ENCODE results near the gene SETDB2. TPM values are rescaled to one million over a fixed set of nuclear protein-coding genes. Genes with fewer than 3 reads are reported as not detected.

The SETDB2 gene
- polyA plus RNA-seq, 1 donor from 2014 or later = 14.6 TPM

DNA sequence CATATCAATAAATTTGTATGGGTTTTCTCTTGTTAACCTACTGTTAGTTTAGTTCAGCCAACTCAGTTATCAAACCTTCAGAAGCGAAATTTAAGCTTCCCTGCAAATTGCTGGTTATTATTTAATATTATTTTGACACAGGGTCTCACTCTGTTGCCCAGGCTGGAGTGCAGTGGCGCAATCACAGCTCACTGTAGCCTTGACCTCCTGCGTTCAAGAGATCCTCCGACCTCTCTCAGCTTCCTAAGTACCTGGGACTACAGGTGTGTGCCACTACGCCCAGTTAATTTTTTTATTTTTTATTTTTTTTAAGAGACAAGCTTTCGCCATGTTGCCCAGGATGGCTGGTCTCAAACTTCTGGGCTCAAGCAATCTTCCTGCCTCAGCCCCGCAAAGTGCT lies 6.4 kb upstream of the SETDB2 start:
- H3K9me2 ChIP-seq (ENCODE audit: insufficient read depth, low read length) = no peaks in the 10 kb centered on the region
- no peaks in the 10 kb centered on the region for H3K9me3 ChIP-seq (ENCODE audit: low read length)
- no peak overlapping the region for H3K4me3 ChIP-seq (ENCODE audit: low read length)
- no peak overlapping the region for H3K9ac ChIP-seq (ENCODE audit: low read length)
- H4K20me1 ChIP-seq (ENCODE audit: insufficient read depth) = no peaks in the 10 kb centered on the region
- no peak overlapping the region for H3K27ac ChIP-seq (ENCODE audit: low read length)
- TF ChIP-seq MXI1 (conservative IDR thresholded peaks at IDR 0.05; ENCODE audit: poor library complexity, severe bottlenecking) = no peak
- TF ChIP-seq RAD21 (conservative IDR thresholded peaks at IDR 0.05) = no peak
- TF ChIP-seq, protein P1, sequence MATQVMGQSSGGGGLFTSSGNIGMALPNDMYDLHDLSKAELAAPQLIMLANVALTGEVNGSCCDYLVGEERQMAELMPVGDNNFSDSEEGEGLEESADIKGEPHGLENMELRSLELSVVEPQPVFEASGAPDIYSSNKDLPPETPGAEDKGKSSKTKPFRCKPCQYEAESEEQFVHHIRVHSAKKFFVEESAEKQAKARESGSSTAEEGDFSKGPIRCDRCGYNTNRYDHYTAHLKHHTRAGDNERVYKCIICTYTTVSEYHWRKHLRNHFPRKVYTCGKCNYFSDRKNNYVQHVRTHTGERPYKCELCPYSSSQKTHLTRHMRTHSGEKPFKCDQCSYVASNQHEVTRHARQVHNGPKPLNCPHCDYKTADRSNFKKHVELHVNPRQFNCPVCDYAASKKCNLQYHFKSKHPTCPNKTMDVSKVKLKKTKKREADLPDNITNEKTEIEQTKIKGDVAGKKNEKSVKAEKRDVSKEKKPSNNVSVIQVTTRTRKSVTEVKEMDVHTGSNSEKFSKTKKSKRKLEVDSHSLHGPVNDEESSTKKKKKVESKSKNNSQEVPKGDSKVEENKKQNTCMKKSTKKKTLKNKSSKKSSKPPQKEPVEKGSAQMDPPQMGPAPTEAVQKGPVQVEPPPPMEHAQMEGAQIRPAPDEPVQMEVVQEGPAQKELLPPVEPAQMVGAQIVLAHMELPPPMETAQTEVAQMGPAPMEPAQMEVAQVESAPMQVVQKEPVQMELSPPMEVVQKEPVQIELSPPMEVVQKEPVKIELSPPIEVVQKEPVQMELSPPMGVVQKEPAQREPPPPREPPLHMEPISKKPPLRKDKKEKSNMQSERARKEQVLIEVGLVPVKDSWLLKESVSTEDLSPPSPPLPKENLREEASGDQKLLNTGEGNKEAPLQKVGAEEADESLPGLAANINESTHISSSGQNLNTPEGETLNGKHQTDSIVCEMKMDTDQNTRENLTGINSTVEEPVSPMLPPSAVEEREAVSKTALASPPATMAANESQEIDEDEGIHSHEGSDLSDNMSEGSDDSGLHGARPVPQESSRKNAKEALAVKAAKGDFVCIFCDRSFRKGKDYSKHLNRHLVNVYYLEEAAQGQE (IDR thresholded peaks at IDR 0.05; ENCODE audit: borderline replicate concordance) = no peak
- TF ChIP-seq EP300 (conservative IDR thresholded peaks at IDR 0.05; ENCODE audit: poor library complexity, severe bottlenecking) = no peak
- TF ChIP-seq TAF1 (IDR thresholded peaks at IDR 0.05; ENCODE audit: low read depth) = no peak
- no peak for TF ChIP-seq CTCF (IDR thresholded peaks at IDR 0.05; ENCODE audit: poor library complexity, severe bottlenecking)
- TF ChIP-seq SMC3 (conservative IDR thresholded peaks at IDR 0.05; ENCODE audit: poor library complexity) = no peak
- no peak for TF ChIP-seq EZH2 (IDR thresholded peaks at IDR 0.05; ENCODE audit: borderline replicate concordance, insufficient read depth, low read length, poor library complexity, severe bottlenecking)
- TF ChIP-seq POLR2AphosphoS5 (IDR thresholded peaks at IDR 0.05) = no peak
- H3F3A ChIP-seq (ENCODE audit: insufficient read depth, low read length, poor library complexity, severe bottlenecking) = no peaks in the 10 kb centered on the region
- no peaks in the 10 kb centered on the region for H3K27me3 ChIP-seq (ENCODE audit: insufficient read depth, low read depth, low read length)
- H3K79me2 ChIP-seq (replicated peaks; ENCODE audit: insufficient read depth, low read length) = peaks cover 10% of the 10 kb centered on the region
- peaks cover 5% of the 10 kb centered on the region for H3K36me3 ChIP-seq (ENCODE audit: insufficient read depth, low read length)
- no peak overlapping the region for H2AFZ ChIP-seq (ENCODE audit: low read depth, low read length)
- no peak overlapping the region for H3K4me2 ChIP-seq (ENCODE audit: low read length)

DNA sequence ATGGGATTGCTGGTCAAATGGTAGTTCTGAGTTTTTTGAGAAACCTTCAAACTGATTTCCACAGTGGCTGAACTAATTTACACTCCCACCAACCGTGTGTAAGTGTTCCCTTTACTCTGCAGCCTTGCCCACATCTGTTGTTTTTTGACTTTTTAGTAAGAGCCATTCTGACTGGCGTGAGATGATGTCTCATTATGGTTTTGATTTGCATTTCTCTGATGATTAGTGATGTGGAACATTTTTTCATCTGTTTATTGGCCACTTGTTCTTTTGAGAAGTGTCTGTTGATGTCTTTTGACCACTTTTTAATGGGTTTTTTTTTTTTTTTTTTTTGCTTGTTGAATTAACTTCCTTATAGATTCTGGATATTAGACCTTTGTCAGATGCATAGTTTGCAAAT lies 4.5 kb upstream of the SETDB2 start:
- Histone ChIP-seq H3K27me3 (ENCODE audit: insufficient read depth, low read depth, low read length) (no peaks in the 10 kb centered on the region), H3F3A (ENCODE audit: insufficient read depth, low read length, poor library complexity, severe bottlenecking) (no peaks in the 10 kb centered on the region), H2AFZ (ENCODE audit: low read depth, low read length) (no peak overlapping the region), H3K4me3 (ENCODE audit: low read length) (no peak overlapping the region), H3K79me2 (replicated peaks; ENCODE audit: insufficient read depth, low read length) (peaks cover 11% of the 10 kb centered on the region), H3K36me3 (ENCODE audit: insufficient read depth, low read length) (no peaks in the 10 kb centered on the region), H3K4me2 (ENCODE audit: low read length) (no peak overlapping the region), H3K9ac (ENCODE audit: low read length) (no peak overlapping the region), H3K9me2 (ENCODE audit: insufficient read depth, low read length) (no peaks in the 10 kb centered on the region), H3K27ac (ENCODE audit: low read length) (no peak overlapping the region), H3K9me3 (ENCODE audit: low read length) (no peaks in the 10 kb centered on the region), H4K20me1 (ENCODE audit: insufficient read depth) (no peaks in the 10 kb centered on the region)
- TF ChIP-seq POLR2AphosphoS5 (IDR thresholded peaks at IDR 0.05) (no peak), MXI1 (conservative IDR thresholded peaks at IDR 0.05; ENCODE audit: poor library complexity, severe bottlenecking) (no peak), CTCF (IDR thresholded peaks at IDR 0.05; ENCODE audit: poor library complexity, severe bottlenecking) (no peak), SMC3 (conservative IDR thresholded peaks at IDR 0.05; ENCODE audit: poor library complexity) (no peak), TAF1 (IDR thresholded peaks at IDR 0.05; ENCODE audit: low read depth) (no peak), RAD21 (conservative IDR thresholded peaks at IDR 0.05) (no peak), EZH2 (IDR thresholded peaks at IDR 0.05; ENCODE audit: borderline replicate concordance, insufficient read depth, low read length, poor library complexity, severe bottlenecking) (no peak)
- TF ChIP-seq, protein P1 (IDR thresholded peaks at IDR 0.05; ENCODE audit: borderline replicate concordance) = no peak
